Liver (tissue), 9 donors: Measurements from ENCODE around the gene SCUBE3. TPM values are rescaled to one million over a fixed set of nuclear protein-coding genes. Genes with fewer than 3 reads are reported as not detected.

Experiments
- DNase-seq: peaks from one replicate; pipeline ENCODE4 v3.0.0-alpha.2; 2017; ENCODE audit warnings: low spot score
- H3K27ac ChIP-seq, 2 donors: one replicate each; pipeline ENCODE4 v1.7.0; 2013; ENCODE audit warnings: inconsistent platforms in 2 of 2, low read length in 2 of 2, control low read depth in 1 of 2, low read depth in 1 of 2, mild to moderate bottlenecking in 1 of 2
- H3K27me3 ChIP-seq, 4 donors: one replicate each; pipeline versions ENCODE4 v1.6.1 to v1.7.0; 2013; ENCODE audit warnings: low read length in 3 of 4, inconsistent platforms in 1 of 4, mild to moderate bottlenecking in 1 of 4, moderate library complexity in 1 of 4; ENCODE audit not compliant: control insufficient read depth in 4 of 4, insufficient read depth in 4 of 4
- H3K36me3 ChIP-seq, 4 donors: one replicate each; pipeline versions ENCODE4 v1.6.1 to v1.7.0; 2013; ENCODE audit warnings: low read length in 3 of 4, mild to moderate bottlenecking in 3 of 4, low read depth in 1 of 4, moderate library complexity in 1 of 4; ENCODE audit not compliant: control insufficient read depth in 4 of 4, insufficient read depth in 3 of 4
- H3K4me1 ChIP-seq, 4 donors: one replicate each; pipeline versions ENCODE4 v1.6.1 to v1.7.0; 2013; ENCODE audit warnings: low read length in 3 of 4, mild to moderate bottlenecking in 3 of 4, moderate library complexity in 1 of 4; ENCODE audit not compliant: control insufficient read depth in 4 of 4, insufficient read depth in 4 of 4
- H3K4me3 ChIP-seq, 3 donors: one replicate each; pipeline versions ENCODE4 v1.6.1 to v1.7.0; 2013; ENCODE audit warnings: low read length in 3 of 3, control low read depth in 1 of 3, low read depth in 1 of 3, mild to moderate bottlenecking in 1 of 3
- H3K9ac ChIP-seq, 2 donors: one replicate each; pipeline ENCODE4 v1.7.0; 2013; ENCODE audit warnings: low read length in 2 of 2, mild to moderate bottlenecking in 2 of 2, moderate library complexity in 2 of 2, control low read depth in 1 of 2, low read depth in 1 of 2
- H3K9me3 ChIP-seq, 4 donors: one replicate each; pipeline versions ENCODE4 v1.6.1 to v1.7.0; 2013; ENCODE audit warnings: low read length in 3 of 4; ENCODE audit not compliant: control insufficient read depth in 4 of 4
- CTCF ChIP-seq: fragments of 150-350 bp; IDR thresholded peaks from 2 replicates; pipeline ENCODE4 v1.5.1; 2017; ENCODE audit warnings: improper control_type of control experiment, low read depth, low read length; ENCODE audit not compliant: missing input control
- EGR1 ChIP-seq, 2 donors: IDR thresholded peaks; 2 replicates each; pipeline ENCODE4 v1.6.1; 2016 to 2018; ENCODE audit warnings: antibody characterized with exemption in 2 of 2, low read depth in 2 of 2
- FOXA1 ChIP-seq: IDR thresholded peaks from 2 replicates; pipeline ENCODE4 v1.6.1; 2016; ENCODE audit warnings: antibody characterized with exemption
- FOXA2 ChIP-seq: IDR thresholded peaks from 2 replicates; pipeline ENCODE4 v1.6.1; 2016; ENCODE audit warnings: antibody characterized with exemption
- RXRA ChIP-seq, 2 donors: IDR thresholded peaks; 2 replicates each; pipeline ENCODE4 v1.6.1; 2017 to 2018; ENCODE audit warnings: antibody characterized with exemption in 2 of 2, mild to moderate bottlenecking in 1 of 2
- SP1 ChIP-seq: IDR thresholded peaks from 2 replicates; pipeline ENCODE4 v1.6.1; 2018; ENCODE audit warnings: antibody characterized with exemption, mild to moderate bottlenecking
- TAF1 ChIP-seq: conservative IDR thresholded peaks from 2 replicates; pipeline ENCODE4 v1.6.1; 2016; ENCODE audit warnings: antibody characterized with exemption, mild to moderate bottlenecking
- YY1 ChIP-seq: IDR thresholded peaks from 2 replicates; pipeline ENCODE4 v1.6.1; 2016; ENCODE audit warnings: antibody characterized with exemption, mild to moderate bottlenecking
- whole genome bisulfite sequencing: extraction: QIAGEN DNeasy Blood & Tissue Kit; methylation state at CpG from one replicate; pipeline ENCODE4 v1.1.7; 2013; 5-methylcytosine and 5-hydroxymethylcytosine counted together
- polyA plus RNA-seq, 2 donors: library from polyadenylated mRNA; stranded (reverse) in 1 of 2; unstranded in 1 of 2; fragments of 200-250 nt in 1 of 2; fragments of >200 nt in 1 of 2; fragmentation: Nextera tagmentation in 1 of 2; extraction: Ambion mirVana in 1 of 2; gene quantifications; one replicate each; pipeline versions ENCODE4 v1.2.1 to v1.2.3, GENCODE V29; 2013 to 2015
- total RNA-seq, 2 donors: library from RNA; depleted of rRNA; stranded (reverse); fragments of >200 nt; gene quantifications; one replicate each; pipeline ENCODE4 v1.2.3, GENCODE V29; 2014
- TF ChIP-seq, protein P1 (sequence below): IDR thresholded peaks from 2 replicates; pipeline ENCODE4 v1.6.1; 2016; ENCODE audit warnings: antibody characterized with exemption
- TF ChIP-seq, protein P2 (sequence below): IDR thresholded peaks from 2 replicates; pipeline ENCODE4 v1.6.1; 2016; ENCODE audit warnings: antibody characterized with exemption
- TF ChIP-seq, protein P3 (sequence below): IDR thresholded peaks from 2 replicates; pipeline ENCODE4 v1.6.1; 2016; ENCODE audit warnings: antibody characterized with exemption, mild to moderate bottlenecking
- donor health status: healthy.
- donor health status: healthy.
- donor health status: healthy.
- donor health status: healthy.
- donor health status: healthy.

The SCUBE3 gene
- total and polyA plus RNA-seq, 4 donors: 0.03 to 0.09 (median 0.07) TPM

- Histone ChIP-seq H3K4me1 (no peaks in the 10 kb centered on the region), H3K9me3 (no peaks in the 10 kb centered on the region), H3K4me3 (no peak overlapping the region), H3K9ac (no peak overlapping the region), H3K27me3 (no peaks in the 10 kb centered on the region), H3K27ac (no peak overlapping the region), H3K36me3 (no peaks in the 10 kb centered on the region)
- TF ChIP-seq FOXA2: no peak
- TF ChIP-seq TAF1: no peak
- no peak for TF ChIP-seq EGR1 (IDR thresholded peaks at IDR 0.05; ENCODE audit: low read depth in 2 of 2)
- no peak for TF ChIP-seq FOXA1
- TF ChIP-seq CTCF: no peak
- TF ChIP-seq, protein P1, sequence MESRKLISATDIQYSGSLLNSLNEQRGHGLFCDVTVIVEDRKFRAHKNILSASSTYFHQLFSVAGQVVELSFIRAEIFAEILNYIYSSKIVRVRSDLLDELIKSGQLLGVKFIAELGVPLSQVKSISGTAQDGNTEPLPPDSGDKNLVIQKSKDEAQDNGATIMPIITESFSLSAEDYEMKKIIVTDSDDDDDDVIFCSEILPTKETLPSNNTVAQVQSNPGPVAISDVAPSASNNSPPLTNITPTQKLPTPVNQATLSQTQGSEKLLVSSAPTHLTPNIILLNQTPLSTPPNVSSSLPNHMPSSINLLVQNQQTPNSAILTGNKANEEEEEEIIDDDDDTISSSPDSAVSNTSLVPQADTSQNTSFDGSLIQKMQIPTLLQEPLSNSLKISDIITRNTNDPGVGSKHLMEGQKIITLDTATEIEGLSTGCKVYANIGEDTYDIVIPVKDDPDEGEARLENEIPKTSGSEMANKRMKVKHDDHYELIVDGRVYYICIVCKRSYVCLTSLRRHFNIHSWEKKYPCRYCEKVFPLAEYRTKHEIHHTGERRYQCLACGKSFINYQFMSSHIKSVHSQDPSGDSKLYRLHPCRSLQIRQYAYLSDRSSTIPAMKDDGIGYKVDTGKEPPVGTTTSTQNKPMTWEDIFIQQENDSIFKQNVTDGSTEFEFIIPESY: no peak
- TF ChIP-seq, protein P2, sequence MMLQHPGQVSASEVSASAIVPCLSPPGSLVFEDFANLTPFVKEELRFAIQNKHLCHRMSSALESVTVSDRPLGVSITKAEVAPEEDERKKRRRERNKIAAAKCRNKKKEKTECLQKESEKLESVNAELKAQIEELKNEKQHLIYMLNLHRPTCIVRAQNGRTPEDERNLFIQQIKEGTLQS: no peak
- no peak for TF ChIP-seq YY1
- no peak for TF ChIP-seq RXRA (IDR thresholded peaks at IDR 0.05)
- 83% methylated on average over 3 of the region's 3 CpGs for WGBS
- no peak for DNase-seq
These were observed 36.6 kb upstream of the SCUBE3 start for GRCh38 chr6:35177157-35177556.

GRCh38 chr6:35177596-35177995 lies 36.2 kb upstream of the SCUBE3 start:
- no peaks in the 10 kb centered on the region for H3K4me1 ChIP-seq
- no peaks in the 10 kb centered on the region for H3K36me3 ChIP-seq
- TF ChIP-seq, protein P3, sequence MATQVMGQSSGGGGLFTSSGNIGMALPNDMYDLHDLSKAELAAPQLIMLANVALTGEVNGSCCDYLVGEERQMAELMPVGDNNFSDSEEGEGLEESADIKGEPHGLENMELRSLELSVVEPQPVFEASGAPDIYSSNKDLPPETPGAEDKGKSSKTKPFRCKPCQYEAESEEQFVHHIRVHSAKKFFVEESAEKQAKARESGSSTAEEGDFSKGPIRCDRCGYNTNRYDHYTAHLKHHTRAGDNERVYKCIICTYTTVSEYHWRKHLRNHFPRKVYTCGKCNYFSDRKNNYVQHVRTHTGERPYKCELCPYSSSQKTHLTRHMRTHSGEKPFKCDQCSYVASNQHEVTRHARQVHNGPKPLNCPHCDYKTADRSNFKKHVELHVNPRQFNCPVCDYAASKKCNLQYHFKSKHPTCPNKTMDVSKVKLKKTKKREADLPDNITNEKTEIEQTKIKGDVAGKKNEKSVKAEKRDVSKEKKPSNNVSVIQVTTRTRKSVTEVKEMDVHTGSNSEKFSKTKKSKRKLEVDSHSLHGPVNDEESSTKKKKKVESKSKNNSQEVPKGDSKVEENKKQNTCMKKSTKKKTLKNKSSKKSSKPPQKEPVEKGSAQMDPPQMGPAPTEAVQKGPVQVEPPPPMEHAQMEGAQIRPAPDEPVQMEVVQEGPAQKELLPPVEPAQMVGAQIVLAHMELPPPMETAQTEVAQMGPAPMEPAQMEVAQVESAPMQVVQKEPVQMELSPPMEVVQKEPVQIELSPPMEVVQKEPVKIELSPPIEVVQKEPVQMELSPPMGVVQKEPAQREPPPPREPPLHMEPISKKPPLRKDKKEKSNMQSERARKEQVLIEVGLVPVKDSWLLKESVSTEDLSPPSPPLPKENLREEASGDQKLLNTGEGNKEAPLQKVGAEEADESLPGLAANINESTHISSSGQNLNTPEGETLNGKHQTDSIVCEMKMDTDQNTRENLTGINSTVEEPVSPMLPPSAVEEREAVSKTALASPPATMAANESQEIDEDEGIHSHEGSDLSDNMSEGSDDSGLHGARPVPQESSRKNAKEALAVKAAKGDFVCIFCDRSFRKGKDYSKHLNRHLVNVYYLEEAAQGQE: no peak
- TF ChIP-seq EGR1 (IDR thresholded peaks at IDR 0.05; ENCODE audit: low read depth in 2 of 2) (no peak), SP1 (no peak), YY1 (no peak)
- H3K27me3 ChIP-seq: no peaks in the 10 kb centered on the region
- no peak overlapping the region for H3K4me3 ChIP-seq
- H3K27ac ChIP-seq: no peak overlapping the region
- H3K9me3 ChIP-seq: no peaks in the 10 kb centered on the region
- no peak for DNase-seq
- WGBS: 88% methylated on average over 2 of the region's 2 CpGs
- no peak overlapping the region for H3K9ac ChIP-seq
